Neural cell (in vitro differentiated cells): Measurements from ENCODE around the gene ANKRD55. TPM values are rescaled to one million over a fixed set of nuclear protein-coding genes. Genes with fewer than 3 reads are reported as not detected.

Source experiments
- H2AFZ ChIP-seq: fragments of 200-600, 300-800 bp; sonication (generic), shearing (Covaris generic); 2 replicates; pipeline ENCODE4 v1.6.0; 2014; ENCODE audit warnings: low read depth, mild to moderate bottlenecking, antibody characterized with exemption, low read length, moderate library complexity
- H3F3A ChIP-seq: fragments of 200-600 bp; shearing (Covaris generic); 2 replicates; pipeline ENCODE4 v1.6.1; 2016; ENCODE audit warnings: mild to moderate bottlenecking, moderate library complexity, mixed read lengths, antibody characterized with exemption, low read length; ENCODE audit not compliant: insufficient read depth, poor library complexity, severe bottlenecking
- H3K27ac ChIP-seq: fragments of 200-600, 300-800 bp; sonication (generic), shearing (Covaris generic); 2 replicates; pipeline ENCODE4 v1.5.1; 2014; ENCODE audit warnings: mild to moderate bottlenecking, low read length, moderate library complexity
- H3K27me3 ChIP-seq: fragments of 300-800, 200-600 bp; sonication (generic), shearing (Covaris generic); 2 replicates; pipeline ENCODE4 v1.6.0; 2014; ENCODE audit warnings: mild to moderate bottlenecking, low read depth, low read length, moderate library complexity; ENCODE audit not compliant: insufficient read depth
- H3K36me3 ChIP-seq: fragments of 300-800, 200-600 bp; sonication (generic), shearing (Covaris generic); 2 replicates; pipeline ENCODE4 v1.5.1; 2014; ENCODE audit warnings: mild to moderate bottlenecking, antibody characterized with exemption, low read length, moderate library complexity; ENCODE audit not compliant: insufficient read depth
- H3K4me2 ChIP-seq: fragments of 300-800, 200-600 bp; sonication (generic), shearing (Covaris generic); 2 replicates; pipeline ENCODE4 v1.6.0; 2014; ENCODE audit warnings: mild to moderate bottlenecking, low read length
- H3K4me3 ChIP-seq: fragments of 300-800, 200-600 bp; sonication (generic), shearing (Covaris generic); 2 replicates; pipeline ENCODE4 v1.5.1; 2014; ENCODE audit warnings: mild to moderate bottlenecking, low read length, moderate library complexity
- H3K79me2 ChIP-seq: fragments of 200-600 bp; shearing (Covaris generic); replicated peaks from 2 replicates; pipeline ENCODE4 v1.6.0; 2014; ENCODE audit warnings: mild to moderate bottlenecking, low read length, moderate library complexity; ENCODE audit not compliant: insufficient read depth
- H3K9ac ChIP-seq: fragments of 300-800, 200-600 bp; sonication (generic), shearing (Covaris generic); 2 replicates; pipeline ENCODE4 v1.6.1; 2016; ENCODE audit warnings: mild to moderate bottlenecking, low read length, mixed read lengths
- H3K9me2 ChIP-seq: fragments of 200-600 bp; shearing (Covaris generic); 2 replicates; pipeline ENCODE4 v1.6.1; 2016; ENCODE audit warnings: mild to moderate bottlenecking, low read length, mixed read lengths; ENCODE audit not compliant: insufficient read depth
- H3K9me3 ChIP-seq: fragments of 200-600, 300-800 bp; sonication (generic), shearing (Covaris generic); 2 replicates; pipeline ENCODE4 v1.6.1; 2016; ENCODE audit warnings: mild to moderate bottlenecking, mixed run types, low read length, moderate library complexity, mixed read lengths
- H4K20me1 ChIP-seq: fragments of 200-600 bp; shearing (Covaris generic); 2 replicates; pipeline ENCODE4 v1.6.1; 2016; ENCODE audit warnings: mild to moderate bottlenecking, mixed run types; ENCODE audit not compliant: insufficient read depth
- EP300 ChIP-seq: fragments of 450-650 bp; conservative IDR thresholded peaks from 2 replicates; pipeline ENCODE4 v1.6.1; 2014; ENCODE audit warnings: antibody characterized with exemption, mild to moderate bottlenecking, moderate library complexity; ENCODE audit not compliant: poor library complexity, severe bottlenecking
- EZH2 ChIP-seq: fragments of 200-600, 300-800 bp; shearing (Covaris generic), sonication (generic); IDR thresholded peaks from 2 replicates; pipeline ENCODE4 v1.6.1; 2014; ENCODE audit warnings: antibody characterized with exemption, low read length, borderline replicate concordance, mild to moderate bottlenecking; ENCODE audit not compliant: insufficient read depth, poor library complexity, severe bottlenecking
- MXI1 ChIP-seq: fragments of 450-650 bp; conservative IDR thresholded peaks from 2 replicates; pipeline ENCODE4 v1.6.1; 2014; ENCODE audit warnings: antibody characterized with exemption, mild to moderate bottlenecking; ENCODE audit not compliant: poor library complexity, severe bottlenecking
- POLR2AphosphoS5 ChIP-seq: IDR thresholded peaks from 2 replicates; pipeline ENCODE4 v1.6.1; 2012
- RAD21 ChIP-seq: fragments of 450-650 bp; conservative IDR thresholded peaks from 2 replicates; pipeline ENCODE4 v1.6.1; 2014; ENCODE audit warnings: antibody characterized with exemption, mild to moderate bottlenecking, moderate library complexity
- SMC3 ChIP-seq: fragments of 450-650 bp; conservative IDR thresholded peaks from 2 replicates; pipeline ENCODE4 v1.6.1; 2014; ENCODE audit warnings: antibody characterized with exemption, mild to moderate bottlenecking, moderate library complexity; ENCODE audit not compliant: poor library complexity
- TAF1 ChIP-seq: IDR thresholded peaks from 2 replicates; pipeline ENCODE4 v1.6.1; 2012; ENCODE audit warnings: low read depth
- polyA plus RNA-seq: library from polyadenylated mRNA; depleted of rRNA; stranded (reverse); fragments of >200 nt; gene quantifications from 2 replicates; pipeline ENCODE4 v1.2.3, GENCODE V29; 2014
- TF ChIP-seq, protein P1 (sequence below): IDR thresholded peaks from 2 replicates; pipeline ENCODE4 v1.6.1; 2012; ENCODE audit warnings: borderline replicate concordance
- TF ChIP-seq, protein P2 (sequence below): fragments of 450-650 bp; IDR thresholded peaks from 2 replicates; pipeline ENCODE4 v1.5.1; 2014; ENCODE audit warnings: antibody characterized with exemption, mild to moderate bottlenecking, moderate library complexity; ENCODE audit not compliant: poor library complexity, severe bottlenecking

ANKRD55 gene
- polyA plus RNA-seq, 1 donor from 2014 or later: 49.8 TPM

GRCh38 chr5:56185768-56186311 lies 47.3 kb downstream of the ANKRD55 start:
- no peak overlapping the region for H2AFZ ChIP-seq
- H3K27me3 ChIP-seq: no peaks in the 10 kb centered on the region
- H3K36me3 ChIP-seq: no peaks in the 10 kb centered on the region
- H3F3A ChIP-seq: no peaks in the 10 kb centered on the region
- H3K79me2 ChIP-seq: no peaks in the 10 kb centered on the region
- no peaks in the 10 kb centered on the region for H4K20me1 ChIP-seq
- H3K9ac ChIP-seq: no peak overlapping the region
- H3K4me2 ChIP-seq: no peak overlapping the region
- H3K9me3 ChIP-seq: peaks cover 5% of the 10 kb centered on the region
- no peaks in the 10 kb centered on the region for H3K9me2 ChIP-seq
- H3K4me3 ChIP-seq: no peak overlapping the region
- TF ChIP-seq POLR2AphosphoS5 (no peak), SMC3 (no peak), TAF1 (no peak), EZH2 (no peak), RAD21 (no peak), MXI1 (no peak), EP300 (no peak)
- TF ChIP-seq, protein P1, sequence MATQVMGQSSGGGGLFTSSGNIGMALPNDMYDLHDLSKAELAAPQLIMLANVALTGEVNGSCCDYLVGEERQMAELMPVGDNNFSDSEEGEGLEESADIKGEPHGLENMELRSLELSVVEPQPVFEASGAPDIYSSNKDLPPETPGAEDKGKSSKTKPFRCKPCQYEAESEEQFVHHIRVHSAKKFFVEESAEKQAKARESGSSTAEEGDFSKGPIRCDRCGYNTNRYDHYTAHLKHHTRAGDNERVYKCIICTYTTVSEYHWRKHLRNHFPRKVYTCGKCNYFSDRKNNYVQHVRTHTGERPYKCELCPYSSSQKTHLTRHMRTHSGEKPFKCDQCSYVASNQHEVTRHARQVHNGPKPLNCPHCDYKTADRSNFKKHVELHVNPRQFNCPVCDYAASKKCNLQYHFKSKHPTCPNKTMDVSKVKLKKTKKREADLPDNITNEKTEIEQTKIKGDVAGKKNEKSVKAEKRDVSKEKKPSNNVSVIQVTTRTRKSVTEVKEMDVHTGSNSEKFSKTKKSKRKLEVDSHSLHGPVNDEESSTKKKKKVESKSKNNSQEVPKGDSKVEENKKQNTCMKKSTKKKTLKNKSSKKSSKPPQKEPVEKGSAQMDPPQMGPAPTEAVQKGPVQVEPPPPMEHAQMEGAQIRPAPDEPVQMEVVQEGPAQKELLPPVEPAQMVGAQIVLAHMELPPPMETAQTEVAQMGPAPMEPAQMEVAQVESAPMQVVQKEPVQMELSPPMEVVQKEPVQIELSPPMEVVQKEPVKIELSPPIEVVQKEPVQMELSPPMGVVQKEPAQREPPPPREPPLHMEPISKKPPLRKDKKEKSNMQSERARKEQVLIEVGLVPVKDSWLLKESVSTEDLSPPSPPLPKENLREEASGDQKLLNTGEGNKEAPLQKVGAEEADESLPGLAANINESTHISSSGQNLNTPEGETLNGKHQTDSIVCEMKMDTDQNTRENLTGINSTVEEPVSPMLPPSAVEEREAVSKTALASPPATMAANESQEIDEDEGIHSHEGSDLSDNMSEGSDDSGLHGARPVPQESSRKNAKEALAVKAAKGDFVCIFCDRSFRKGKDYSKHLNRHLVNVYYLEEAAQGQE: no peak
- TF ChIP-seq, protein P2, sequence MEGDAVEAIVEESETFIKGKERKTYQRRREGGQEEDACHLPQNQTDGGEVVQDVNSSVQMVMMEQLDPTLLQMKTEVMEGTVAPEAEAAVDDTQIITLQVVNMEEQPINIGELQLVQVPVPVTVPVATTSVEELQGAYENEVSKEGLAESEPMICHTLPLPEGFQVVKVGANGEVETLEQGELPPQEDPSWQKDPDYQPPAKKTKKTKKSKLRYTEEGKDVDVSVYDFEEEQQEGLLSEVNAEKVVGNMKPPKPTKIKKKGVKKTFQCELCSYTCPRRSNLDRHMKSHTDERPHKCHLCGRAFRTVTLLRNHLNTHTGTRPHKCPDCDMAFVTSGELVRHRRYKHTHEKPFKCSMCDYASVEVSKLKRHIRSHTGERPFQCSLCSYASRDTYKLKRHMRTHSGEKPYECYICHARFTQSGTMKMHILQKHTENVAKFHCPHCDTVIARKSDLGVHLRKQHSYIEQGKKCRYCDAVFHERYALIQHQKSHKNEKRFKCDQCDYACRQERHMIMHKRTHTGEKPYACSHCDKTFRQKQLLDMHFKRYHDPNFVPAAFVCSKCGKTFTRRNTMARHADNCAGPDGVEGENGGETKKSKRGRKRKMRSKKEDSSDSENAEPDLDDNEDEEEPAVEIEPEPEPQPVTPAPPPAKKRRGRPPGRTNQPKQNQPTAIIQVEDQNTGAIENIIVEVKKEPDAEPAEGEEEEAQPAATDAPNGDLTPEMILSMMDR: no peak
- H3K27ac ChIP-seq: no peak overlapping the region

GRCh38 chr5:56183506-56183905 lies 49.6 kb downstream of the ANKRD55 start:
- H3K4me2 ChIP-seq: no peak overlapping the region
- H3K9ac ChIP-seq: no peak overlapping the region
- no peak overlapping the region for H3K4me3 ChIP-seq
- TF ChIP-seq EP300 (no peak), RAD21 (no peak), EZH2 (no peak), SMC3 (no peak), MXI1 (no peak)
- TF ChIP-seq, protein P2: no peak
- TF ChIP-seq, protein P1: no peak
- H3K27ac ChIP-seq: no peak overlapping the region
- no peaks in the 10 kb centered on the region for H3K79me2 ChIP-seq
- H3K9me2 ChIP-seq: no peaks in the 10 kb centered on the region
- H3K9me3 ChIP-seq: no peaks in the 10 kb centered on the region
- H4K20me1 ChIP-seq: no peaks in the 10 kb centered on the region
- H3K36me3 ChIP-seq: no peaks in the 10 kb centered on the region
- no peaks in the 10 kb centered on the region for H3F3A ChIP-seq
- no peaks in the 10 kb centered on the region for H3K27me3 ChIP-seq
- H2AFZ ChIP-seq: no peak overlapping the region
